ENCODE results near the gene CORO1C. TPM values are rescaled to one million over a fixed set of nuclear protein-coding genes. Genes with fewer than 3 reads are reported as not detected.

CORO1C gene
- total RNA-seq, 1 experiment from 2014 or later = 138 TPM

GRCh38 chr12:108603743-108604142 lies 127.6 kb downstream of the CORO1C start (continued):
- TF ChIP-seq REST (IDR thresholded peaks at IDR 0.05; ENCODE audit: low read depth) (no peak), RAD21 (IDR thresholded peaks at IDR 0.05; ENCODE audit: low read depth) (no peak), SRF (IDR thresholded peaks at IDR 0.05; ENCODE audit: low read depth) (no peak), CEBPB (IDR thresholded peaks at IDR 0.05; ENCODE audit: low read depth) (no peak), EZH2phosphoT487 (IDR thresholded peaks at IDR 0.05; ENCODE audit: borderline replicate concordance) (no peak), ZFX (IDR thresholded peaks at IDR 0.05) (no peak), TCF7L2 (IDR thresholded peaks at IDR 0.05; ENCODE audit: borderline replicate concordance, extremely low read depth, insufficient read depth, insufficient read length) (no peak)
- TF ChIP-seq, protein P1, sequence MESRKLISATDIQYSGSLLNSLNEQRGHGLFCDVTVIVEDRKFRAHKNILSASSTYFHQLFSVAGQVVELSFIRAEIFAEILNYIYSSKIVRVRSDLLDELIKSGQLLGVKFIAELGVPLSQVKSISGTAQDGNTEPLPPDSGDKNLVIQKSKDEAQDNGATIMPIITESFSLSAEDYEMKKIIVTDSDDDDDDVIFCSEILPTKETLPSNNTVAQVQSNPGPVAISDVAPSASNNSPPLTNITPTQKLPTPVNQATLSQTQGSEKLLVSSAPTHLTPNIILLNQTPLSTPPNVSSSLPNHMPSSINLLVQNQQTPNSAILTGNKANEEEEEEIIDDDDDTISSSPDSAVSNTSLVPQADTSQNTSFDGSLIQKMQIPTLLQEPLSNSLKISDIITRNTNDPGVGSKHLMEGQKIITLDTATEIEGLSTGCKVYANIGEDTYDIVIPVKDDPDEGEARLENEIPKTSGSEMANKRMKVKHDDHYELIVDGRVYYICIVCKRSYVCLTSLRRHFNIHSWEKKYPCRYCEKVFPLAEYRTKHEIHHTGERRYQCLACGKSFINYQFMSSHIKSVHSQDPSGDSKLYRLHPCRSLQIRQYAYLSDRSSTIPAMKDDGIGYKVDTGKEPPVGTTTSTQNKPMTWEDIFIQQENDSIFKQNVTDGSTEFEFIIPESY (IDR thresholded peaks at IDR 0.05; ENCODE audit: extremely low read depth, insufficient replicate concordance, low read length) = no peak

Measured in HCT116 (cell line).